Measurements from ENCODE around the gene MMP20.

MMP20 gene

GRCh38 chr11:102587722-102588121, 37.4 kb downstream of the MMP20 start:
- no peak for TF ChIP-seq CTCF (IDR thresholded peaks at IDR 0.05)
- H3K27me3 ChIP-seq = no peaks in the 10 kb centered on the region
- no peak overlapping the region for H3K4me3 ChIP-seq (ENCODE audit: low read depth in 1 of 2, low read length in 1 of 2)
- H3K4me1 ChIP-seq (ENCODE audit: control insufficient read depth in 1 of 2, insufficient read depth in 1 of 2, low read depth in 1 of 2, low read length in 1 of 2) = no peaks in the 10 kb centered on the region
- H3K27ac ChIP-seq = no peak overlapping the region
- H3K9me3 ChIP-seq = no peaks in the 10 kb centered on the region
- H3K36me3 ChIP-seq = no peaks in the 10 kb centered on the region

GRCh38 chr11:102583141-102583873, 41.8 kb downstream of the MMP20 start:
- H3K36me3 ChIP-seq = no peaks in the 10 kb centered on the region
- no peaks in the 10 kb centered on the region for H3K9me3 ChIP-seq
- H3K4me3 ChIP-seq (ENCODE audit: low read depth in 1 of 2, low read length in 1 of 2) = no peak overlapping the region
- H3K27me3 ChIP-seq = no peaks in the 10 kb centered on the region
- no peak overlapping the region for H3K27ac ChIP-seq
- TF ChIP-seq CTCF (IDR thresholded peaks at IDR 0.05) = no peak
- H3K4me1 ChIP-seq (ENCODE audit: control insufficient read depth in 1 of 2, insufficient read depth in 1 of 2, low read depth in 1 of 2, low read length in 1 of 2) = peaks cover 0 to under 1% of the 10 kb centered on the region in 2 experiments

GRCh38 chr11:102582140-102582539, 43.0 kb downstream of the MMP20 start:
- no peaks in the 10 kb centered on the region for H3K9me3 ChIP-seq
- TF ChIP-seq CTCF (IDR thresholded peaks at IDR 0.05) = no peak
- H3K27ac ChIP-seq = no peak overlapping the region
- no peaks in the 10 kb centered on the region for H3K36me3 ChIP-seq
- no peaks in the 10 kb centered on the region for H3K27me3 ChIP-seq
- peaks cover 11 to 12% of the 10 kb centered on the region in 2 experiments for H3K4me1 ChIP-seq (ENCODE audit: control insufficient read depth in 1 of 2, insufficient read depth in 1 of 2, low read depth in 1 of 2, low read length in 1 of 2)
- H3K4me3 ChIP-seq (ENCODE audit: low read depth in 1 of 2, low read length in 1 of 2) = no peak overlapping the region

GRCh38 chr11:102581066-102581465, 44.1 kb downstream of the MMP20 start:
- H3K4me3 ChIP-seq (ENCODE audit: low read depth in 1 of 2, low read length in 1 of 2) = no peak overlapping the region
- H3K27me3 ChIP-seq = no peaks in the 10 kb centered on the region
- H3K4me1 ChIP-seq (ENCODE audit: control insufficient read depth in 1 of 2, insufficient read depth in 1 of 2, low read depth in 1 of 2, low read length in 1 of 2) = peaks cover 20 to 23% of the 10 kb centered on the region in 2 experiments
- no peak for TF ChIP-seq CTCF (IDR thresholded peaks at IDR 0.05)
- no peaks in the 10 kb centered on the region for H3K36me3 ChIP-seq
- no peaks in the 10 kb centered on the region for H3K9me3 ChIP-seq
- no peak overlapping the region for H3K27ac ChIP-seq

- no peaks in the 10 kb centered on the region for H3K36me3 ChIP-seq
- no peak overlapping the region for H3K4me3 ChIP-seq (ENCODE audit: low read depth in 1 of 2, low read length in 1 of 2)
- H3K9me3 ChIP-seq = no peaks in the 10 kb centered on the region
- no peaks in the 10 kb centered on the region for H3K27me3 ChIP-seq
- H3K27ac ChIP-seq = no peak overlapping the region
- H3K4me1 ChIP-seq (ENCODE audit: control insufficient read depth in 1 of 2, insufficient read depth in 1 of 2, low read depth in 1 of 2, low read length in 1 of 2) = peaks cover 20 to 23% of the 10 kb centered on the region in 2 experiments
- TF ChIP-seq CTCF (IDR thresholded peaks at IDR 0.05) = no peak
Observed at GRCh38 chr11:102580185-102580951, 44.8 kb downstream of the MMP20 start.

All from neutrophil (primary cell).